H1 (cell line): ENCODE data around the gene CSRNP3. TPM values are rescaled to one million over a fixed set of nuclear protein-coding genes. Genes with fewer than 3 reads are reported as not detected.

ENCODE experiments used
- CTCF ChIA-PET: fragments of 300-600 bp; sonication (Branson Sonifier 250); formaldehyde crosslinking; loops from one replicate; lab custom pipeline; 2021; ENCODE audit not compliant: partially characterized antibody; lab: Charles Lee
- POLR2A ChIA-PET: fragments of 300-600 bp; sonication (Branson Sonifier 250); formaldehyde crosslinking; loops from one replicate; lab custom pipeline; 2021; ENCODE audit warnings: inconsistent platforms; ENCODE audit not compliant: partially characterized antibody; lab: Charles Lee
- DNase-seq, 2 experiments: peaks; one replicate each; pipeline versions ENCODE4 v3.0.0 to v3.0.0-alpha.2; 2010 to 2022; ENCODE audit warnings: low spot score in 2 of 2, low read depth in 1 of 2, mixed read lengths in 1 of 2
- FAIRE-seq: peaks from 2 replicates; lab custom pipeline; 2011; peaks lifted over from hg19 to GRCh38; lab: Jason Lieb, UNC
- H2AFZ ChIP-seq: 2 replicates; pipeline ENCODE4 v1.8.1; 2012; ENCODE audit warnings: low read length, inconsistent platforms
- H2AK5ac ChIP-seq: 2 replicates; pipeline ENCODE4 v1.6.1; 2013; ENCODE audit warnings: low read depth, low read length
- H2BK120ac ChIP-seq: replicated peaks from 2 replicates; pipeline ENCODE3; 2013; ENCODE audit warnings: low read depth, low read length, inconsistent platforms
- H2BK12ac ChIP-seq: 2 replicates; pipeline ENCODE4 v1.6.1; 2013; ENCODE audit warnings: low read depth, low read length
- H2BK15ac ChIP-seq: 2 replicates; pipeline ENCODE4 v1.6.1; 2013; ENCODE audit warnings: low read length
- H2BK20ac ChIP-seq: 2 replicates; pipeline ENCODE4 v1.6.1; 2013; ENCODE audit warnings: low read length
- H2BK5ac ChIP-seq: 2 replicates; pipeline ENCODE4 v1.6.1; 2013; ENCODE audit warnings: low read depth, low read length
- H3K14ac ChIP-seq: 2 replicates; pipeline ENCODE4 v1.6.1; 2013; ENCODE audit warnings: inconsistent platforms; ENCODE audit not compliant: insufficient read length
- H3K18ac ChIP-seq: 2 replicates; pipeline ENCODE4 v1.6.1; 2013; ENCODE audit warnings: low read length; ENCODE audit errors: extremely low read depth
- H3K23ac ChIP-seq: 2 replicates; pipeline ENCODE4 v1.6.1; 2013; ENCODE audit warnings: inconsistent platforms; ENCODE audit not compliant: insufficient read length
- H3K23me2 ChIP-seq: 2 replicates; pipeline ENCODE4 v1.6.1; 2013; ENCODE audit warnings: low read depth, low read length
- H3K27ac ChIP-seq: 2 replicates; pipeline ENCODE4 v1.6.1; 2011; ENCODE audit warnings: low read depth, low read length, inconsistent platforms
- H3K27me3 ChIP-seq, 4 experiments: replicated peaks in 1 of 4; 1 replicate in 1 of 4; 2 replicates in 3 of 4; pipeline versions ENCODE4 v1.6.1 to v1.8.1; 2011 to 2013; ENCODE audit warnings: low read length in 3 of 4, mild to moderate bottlenecking in 3 of 4, inconsistent platforms in 2 of 4, mixed read lengths in 2 of 4, moderate library complexity in 1 of 4; ENCODE audit not compliant: control insufficient read depth in 3 of 4, insufficient read depth in 3 of 4; ENCODE audit errors: extremely low read depth in 1 of 4
- H3K36me3 ChIP-seq, 4 experiments: 2 replicates each; pipeline versions ENCODE4 v1.6.1 to v1.8.1; 2011 to 2013; ENCODE audit warnings: mild to moderate bottlenecking in 4 of 4, low read length in 3 of 4, moderate library complexity in 2 of 4, control low read depth in 1 of 4, inconsistent platforms in 1 of 4; ENCODE audit not compliant: insufficient read depth in 4 of 4, control insufficient read depth in 2 of 4
- H3K4ac ChIP-seq: replicated peaks from 2 replicates; pipeline ENCODE3; 2013; ENCODE audit warnings: low read length, low read depth, mixed read lengths, inconsistent platforms; ENCODE audit not compliant: insufficient read length
- H3K4me1 ChIP-seq, 4 experiments: replicated peaks in 1 of 4; 1 replicate in 1 of 4; 2 replicates in 3 of 4; pipeline versions ENCODE4 v1.6.1 to v1.8.1; 2011 to 2013; ENCODE audit warnings: low read length in 3 of 4, inconsistent platforms in 2 of 4, mixed read lengths in 1 of 4; ENCODE audit not compliant: insufficient read depth in 4 of 4, control insufficient read depth in 3 of 4
- H3K4me2 ChIP-seq, 2 experiments: 2 replicates each; pipeline versions ENCODE4 v1.6.1 to v1.8.1; 2011 to 2013; ENCODE audit warnings: low read depth in 2 of 2, low read length in 2 of 2, control low read depth in 1 of 2, inconsistent platforms in 1 of 2, mild to moderate bottlenecking in 1 of 2; ENCODE audit not compliant: insufficient read depth in 1 of 2
- H3K4me3 ChIP-seq, 4 experiments: fragments of 200-600, 300-600 bp in 1 of 4; sonication (generic), shearing (Covaris generic), sonication (Bioruptor Twin) in 1 of 4; 2 replicates each; pipeline versions ENCODE4 v1.5.1 to v1.8.1; 2011 to 2016; ENCODE audit warnings: low read length in 4 of 4, low read depth in 3 of 4, control low read depth in 2 of 4, inconsistent platforms in 2 of 4, mild to moderate bottlenecking in 2 of 4, mixed read lengths in 1 of 4, moderate library complexity in 1 of 4; ENCODE audit not compliant: insufficient read depth in 2 of 4; ENCODE audit errors: extremely low read depth in 1 of 4
- H3K56ac ChIP-seq: replicated peaks from 2 replicates; pipeline ENCODE3; 2013; ENCODE audit warnings: low read depth, mild to moderate bottlenecking, mixed read lengths, low read length, inconsistent platforms; ENCODE audit not compliant: insufficient read length
- H3K79me1 ChIP-seq: 2 replicates; pipeline ENCODE4 v1.6.1; 2013; ENCODE audit warnings: low read depth, low read length, control low read depth
- H3K79me2 ChIP-seq, 2 experiments: 2 replicates each; pipeline versions ENCODE4 v1.6.1 to v1.8.1; 2012 to 2013; ENCODE audit warnings: low read length in 2 of 2, mild to moderate bottlenecking in 2 of 2, inconsistent platforms in 1 of 2; ENCODE audit not compliant: insufficient read depth in 2 of 2, control insufficient read depth in 1 of 2
- H3K9ac ChIP-seq, 4 experiments: replicated peaks in 1 of 4; 1 replicate in 1 of 4; 2 replicates in 3 of 4; pipeline versions ENCODE4 v1.6.1 to v1.8.1; 2011 to 2013; ENCODE audit warnings: low read depth in 3 of 4, low read length in 3 of 4, control low read depth in 2 of 4, mild to moderate bottlenecking in 2 of 4, moderate library complexity in 2 of 4, inconsistent platforms in 1 of 4; ENCODE audit errors: extremely low read depth in 1 of 4
- H3K9me3 ChIP-seq, 2 experiments: 2 replicates each; pipeline versions ENCODE4 v1.6.1 to v1.8.1; 2012 to 2013; ENCODE audit warnings: mild to moderate bottlenecking in 2 of 2, moderate library complexity in 2 of 2, control low read depth in 1 of 2, inconsistent platforms in 1 of 2, low read depth in 1 of 2, low read length in 1 of 2, mixed read lengths in 1 of 2; ENCODE audit not compliant: insufficient read depth in 2 of 2
- H4K20me1 ChIP-seq, 2 experiments: replicated peaks in 1 of 2; 2 replicates each; pipeline versions ENCODE3 to v1.8.1; 2011 to 2013; ENCODE audit warnings: inconsistent platforms in 2 of 2, low read length in 2 of 2, mild to moderate bottlenecking in 1 of 2; ENCODE audit not compliant: insufficient read depth in 2 of 2, control insufficient read depth in 1 of 2
- H4K5ac ChIP-seq: 2 replicates; pipeline ENCODE4 v1.6.1; 2013; ENCODE audit warnings: low read length, low read depth, mixed read lengths, inconsistent platforms; ENCODE audit not compliant: insufficient read length
- H4K8ac ChIP-seq: 2 replicates; pipeline ENCODE4 v1.8.0; 2013; ENCODE audit warnings: mild to moderate bottlenecking, moderate library complexity, low read length, inconsistent platforms; ENCODE audit not compliant: insufficient read depth; ENCODE audit errors: extremely low read depth
- H4K91ac ChIP-seq: replicated peaks from 2 replicates; pipeline ENCODE3; 2013; ENCODE audit warnings: low read length, mixed read lengths, inconsistent platforms; ENCODE audit not compliant: insufficient read length
- BACH1 ChIP-seq: IDR thresholded peaks from 2 replicates; pipeline ENCODE4 v1.6.1; 2012; ENCODE audit warnings: low read length, improper control_type of control experiment
- CHD1 ChIP-seq: IDR thresholded peaks from 2 replicates; pipeline ENCODE4 v1.6.1; 2012; ENCODE audit warnings: low read depth, low read length, improper control_type of control experiment
- CREB1 ChIP-seq: IDR thresholded peaks from 2 replicates; pipeline ENCODE4 v1.6.1; 2012; ENCODE audit warnings: inconsistent platforms
- CTCF ChIP-seq, 3 experiments: IDR thresholded peaks; 1 replicate in 2 of 3; 2 replicates in 1 of 3; pipeline versions ENCODE4 v1.5.1 to v1.6.1; 2011; ENCODE audit warnings: low read length in 3 of 3, mild to moderate bottlenecking in 3 of 3, inconsistent platforms in 2 of 3, low read depth in 1 of 3, moderate library complexity in 1 of 3; ENCODE audit not compliant: insufficient read depth in 1 of 3; ENCODE audit errors: control extremely low read depth in 1 of 3
- EGR1 ChIP-seq: IDR thresholded peaks from 2 replicates; pipeline ENCODE4 v1.6.1; 2011; ENCODE audit warnings: low read depth, low read length, borderline replicate concordance
- RBBP5 ChIP-seq: IDR thresholded peaks from 2 replicates; pipeline ENCODE4 v1.7.1; 2012; ENCODE audit warnings: low read depth, mild to moderate bottlenecking, inconsistent platforms, low read length, moderate library complexity, borderline replicate concordance
- SIX5 ChIP-seq: IDR thresholded peaks from 2 replicates; pipeline ENCODE4 v1.6.1; 2011; ENCODE audit warnings: mild to moderate bottlenecking, low read depth, low read length
- TAF1 ChIP-seq: IDR thresholded peaks from 2 replicates; pipeline ENCODE4 v1.6.1; 2011; ENCODE audit warnings: mild to moderate bottlenecking, low read depth, low read length
- TAF7 ChIP-seq: optimal IDR thresholded peaks from 2 replicates; pipeline ENCODE3; 2011; ENCODE audit warnings: low read depth, mild to moderate bottlenecking, inconsistent platforms, low read length, moderate library complexity, borderline replicate concordance
- TEAD4 ChIP-seq: IDR thresholded peaks from 2 replicates; pipeline ENCODE4 v1.6.1; 2012; ENCODE audit warnings: low read depth, low read length, inconsistent platforms, mixed read lengths
- WGBS, 2 experiments: shearing (Covaris generic) in 1 of 2; methylation state at CpG; one replicate each; pipeline versions ENCODE4 v1.1.6 to v1.1.7; 2013 to 2015; ENCODE audit warnings: low lambda C conversion rate in 2 of 2, mixed read lengths in 2 of 2, inconsistent platforms in 1 of 2, low coverage in 1 of 2, missing lambda C conversion rate in 1 of 2; ENCODE audit not compliant: insufficient replicate concordance in 2 of 2, insufficient coverage in 1 of 2, insufficient read length in 1 of 2; ENCODE audit errors: extremely low coverage in 1 of 2, missing lambda C conversion rate in 1 of 2; 5-methylcytosine and 5-hydroxymethylcytosine counted together
- polyA plus RNA-seq, 7 experiments: library from polyadenylated mRNA; depleted of rRNA in 3 of 7; stranded (reverse) in 5 of 7; unstranded in 2 of 7; fragments of >200 nt in 5 of 7; fragments of 200-250 nt in 2 of 7; gene quantifications; 1 replicate in 5 of 7; 2 replicates in 1 of 7; 4 replicates in 1 of 7; pipeline versions ENCODE4 v1.2.1 to v1.2.3, GENCODE V29; 2011 to 2013; ENCODE audit warnings: missing spikeins in 2 of 7, mixed read lengths in 2 of 7
- total RNA-seq: library from RNA; stranded (reverse); fragmentation: NEBNext Ultra II Directional; extraction: Animal tissue kit (Norgen Biotek cat#: 25700); gene quantifications from 2 replicates; pipeline ENCODE4 v1.2.1, GENCODE V29; 2021

Gene CSRNP3
- total and polyA plus RNA-seq, 2 of the 8 experiments (the other 6 are each of a cell fraction or from before 2014, with no cell fraction given): 1.3 to 6.5 TPM

GRCh38 chr2:165436559-165436958, 32.9 kb upstream of the CSRNP3 start:
- no peak overlapping the region for H2BK15ac ChIP-seq

More at GRCh38 chr2:165436559-165436958, 32.9 kb upstream of the CSRNP3 start:
- Histone ChIP-seq H4K20me1 (no peaks in the 10 kb centered on the region), H3K79me1 (no peaks in the 10 kb centered on the region), H2AFZ (no peak overlapping the region), H4K91ac (no peak overlapping the region), H3K4me1 (peaks cover 0 to 11% (median 1%) of the 10 kb centered on the region in 4 experiments; a peak in 2 of 7 replicates), H3K18ac (0 out of 2 replicates have a peak overlapping the region, but pooled peaks have one; percentile 3), H3K27me3 (no peaks in the 10 kb centered on the region), H2BK20ac (no peak overlapping the region), H2BK12ac (no peak overlapping the region), H3K4me2 (no peak overlapping the region), H3K56ac (no peak overlapping the region), H3K9me3 (no peaks in the 10 kb centered on the region), H3K23ac (no peak overlapping the region), H3K23me2 (no peaks in the 10 kb centered on the region)
- no peak for FAIRE-seq
- POLR2A ChIA-PET: no interaction called here
- CTCF ChIA-PET: interaction anchor here (0.7 to 2.1 kb wide), 12 partner anchors 8 to 744 kb away, joined by 3 to 9 read pairs (median 4); partner anchors contain the start of gene SCN2A
- WGBS, 2 experiments: 85% methylated on average over 3 of the region's 3 CpGs; no CpG with 5 or more reads in 1 of the 2 experiments
- TF ChIP-seq CREB1: no peak
- TF ChIP-seq EGR1: no peak
- TF ChIP-seq CHD1: no peak
- TF ChIP-seq SIX5: no peak
- TF ChIP-seq TEAD4: no peak
- TF ChIP-seq BACH1: no peak
- no peak for TF ChIP-seq TAF1
- no peak for TF ChIP-seq CTCF (IDR thresholded peaks at IDR 0.05; ENCODE audit: control extremely low read depth in 1 of 3, insufficient read depth in 1 of 3, low read depth in 1 of 3, low read length in 3 of 3)
- no peak for TF ChIP-seq TAF7
- no peak for TF ChIP-seq RBBP5
- TF ChIP-seq, all 59 proteins: peak for 0
- Histone ChIP-seq H3K27ac (no peak overlapping the region), H4K8ac (no peak overlapping the region), H3K4me3 (no peak overlapping the region), H4K5ac (no peak overlapping the region), H3K79me2 (no peaks in the 10 kb centered on the region), H3K4ac (no peak overlapping the region), H3K36me3 (no peaks in the 10 kb centered on the region), H3K9ac (no peak overlapping the region), H2BK5ac (no peak overlapping the region), H2BK120ac (no peak overlapping the region), H3K14ac (no peak overlapping the region), H2AK5ac (no peak overlapping the region)
- DNase-seq: no peak
